GM12875 (cell line): ENCODE measurements around the gene SHISA5.
A peak's percentile ranks its signal among the peaks of the same experiment; 100 is the strongest.

Experiments used
- H3K4me3 ChIP-seq: one replicate; pipeline ENCODE4 v1.5.1; 2011; ENCODE audit warnings: low read depth, low read length, control low read depth
- CTCF ChIP-seq: IDR thresholded peaks from 2 replicates; pipeline ENCODE4 v1.5.1; 2011; ENCODE audit warnings: low read depth, mild to moderate bottlenecking, control low read depth, inconsistent platforms, low read length, moderate library complexity, borderline replicate concordance; ENCODE audit not compliant: insufficient read depth

SHISA5 gene

GRCh38 chr3:48468329-48468731, 35.6 kb downstream of the SHISA5 start:
- no peak for TF ChIP-seq CTCF
- no peak overlapping the region for H3K4me3 ChIP-seq

GRCh38 chr3:48467473-48468267, 36.3 kb downstream of the SHISA5 start:
- H3K4me3 ChIP-seq = peak overlapping the region; percentile 93
- no peak for TF ChIP-seq CTCF

GRCh38 chr3:48467110-48467454, 36.9 kb downstream of the SHISA5 start:
- TF ChIP-seq CTCF = no peak
- H3K4me3 ChIP-seq = peak overlapping the region; percentile 93

GRCh38 chr3:48466386-48467109, 37.4 kb downstream of the SHISA5 start:
- no peak for TF ChIP-seq CTCF
- peak overlapping the region; percentile 93 for H3K4me3 ChIP-seq

GRCh38 chr3:48465531-48466378, 38.2 kb downstream of the SHISA5 start:
- peak; percentile 45; the same call in 1 of the 2 replicates for TF ChIP-seq CTCF
- H3K4me3 ChIP-seq = peak overlapping the region; percentile 93

GRCh38 chr3:48465237-48465530, 38.8 kb downstream of the SHISA5 start:
- H3K4me3 ChIP-seq = no peak overlapping the region
- TF ChIP-seq CTCF = no peak
